RWPE2 (cell line): ENCODE data around the gene TNFSF15.

ENCODE experiments used
- ATAC-seq: fragments of 200-7000 bp; cut with Tn5 transposase; 3 replicates; pipeline ENCODE4 v1.9.1; 2021; ENCODE audit warnings: low read depth
- DNase-seq: peaks from one replicate; pipeline ENCODE4 v3.0.0-alpha.2; 2020; ENCODE audit warnings: low spot score
- H3K27ac ChIP-seq: fragments of 450-650 bp; 2 replicates; pipeline ENCODE4 v1.5.1; 2017; ENCODE audit warnings: mild to moderate bottlenecking; ENCODE audit not compliant: poor library complexity, severe bottlenecking
- H3K27me3 ChIP-seq: fragments of 250-450 bp; sonication (Bioruptor Pico); 2 replicates; pipeline ENCODE4 v1.5.1; 2021; ENCODE audit warnings: mild to moderate bottlenecking, moderate library complexity; ENCODE audit not compliant: insufficient read depth, poor library complexity, severe bottlenecking
- H3K36me3 ChIP-seq: fragments of 250-450 bp; sonication (Bioruptor Pico); 2 replicates; pipeline ENCODE4 v1.5.1; 2020; ENCODE audit warnings: low read depth, mild to moderate bottlenecking, moderate library complexity
- H3K4me1 ChIP-seq: fragments of 250-450 bp; sonication (Bioruptor Pico); 2 replicates; pipeline ENCODE4 v1.5.1; 2021; ENCODE audit warnings: mild to moderate bottlenecking, moderate library complexity; ENCODE audit not compliant: insufficient read depth, poor library complexity, severe bottlenecking
- H3K4me3 ChIP-seq: fragments of 250-450 bp; sonication (Bioruptor Pico); 2 replicates; pipeline ENCODE4 v1.5.1; 2021; ENCODE audit warnings: mild to moderate bottlenecking, moderate library complexity; ENCODE audit not compliant: severe bottlenecking
- H3K9me3 ChIP-seq: fragments of 250-450 bp; sonication (Bioruptor Pico); 2 replicates; pipeline ENCODE4 v1.5.1; 2021; ENCODE audit warnings: mild to moderate bottlenecking, moderate library complexity; ENCODE audit not compliant: severe bottlenecking
- TF ChIP-seq, protein P1 (sequence below): fragments of 450-650 bp; IDR thresholded peaks from one replicate; pipeline ENCODE4 v1.5.1; 2017; ENCODE audit warnings: mild to moderate bottlenecking, moderate library complexity; ENCODE audit not compliant: poor library complexity, severe bottlenecking

TNFSF15 gene

DNA sequence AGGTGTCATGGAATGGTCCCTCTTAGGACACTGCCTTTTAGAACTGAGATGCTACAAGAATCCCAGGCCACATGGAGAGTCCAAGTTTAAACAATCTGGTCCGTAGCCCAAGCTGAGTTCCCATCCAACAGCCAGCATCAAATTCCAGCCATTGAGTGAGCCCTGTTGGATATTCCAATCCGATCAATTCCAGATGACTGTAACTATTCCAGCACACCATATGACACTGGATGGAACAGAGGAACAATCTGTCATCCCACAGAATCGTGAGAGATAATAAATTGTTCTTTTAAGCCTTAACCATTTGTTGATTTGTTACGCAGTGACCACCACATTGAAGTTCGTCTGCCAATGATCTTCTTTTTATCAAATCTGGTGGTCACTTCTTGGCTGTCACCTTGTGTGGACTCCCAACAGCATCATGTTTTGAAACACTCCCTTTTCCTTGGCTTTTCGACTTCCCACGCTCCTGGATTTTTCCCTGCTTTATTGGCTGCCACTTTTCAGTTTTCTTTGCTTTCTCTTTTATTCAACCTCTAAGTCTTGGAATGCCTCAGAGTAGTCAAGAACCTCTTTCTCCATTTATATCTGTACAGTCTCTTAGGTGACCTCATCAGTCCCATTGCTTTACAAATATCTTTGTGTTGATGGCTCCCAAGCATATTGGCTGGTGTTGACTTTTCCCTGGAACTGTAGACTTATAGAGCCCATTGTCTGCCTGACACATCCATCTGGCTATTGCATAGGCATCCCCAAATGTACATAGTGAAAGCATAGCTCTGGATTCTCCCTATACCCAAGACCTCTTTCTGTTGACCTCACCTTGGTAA lies 46.1 kb downstream of the TNFSF15 start:
- TF ChIP-seq, protein P1, sequence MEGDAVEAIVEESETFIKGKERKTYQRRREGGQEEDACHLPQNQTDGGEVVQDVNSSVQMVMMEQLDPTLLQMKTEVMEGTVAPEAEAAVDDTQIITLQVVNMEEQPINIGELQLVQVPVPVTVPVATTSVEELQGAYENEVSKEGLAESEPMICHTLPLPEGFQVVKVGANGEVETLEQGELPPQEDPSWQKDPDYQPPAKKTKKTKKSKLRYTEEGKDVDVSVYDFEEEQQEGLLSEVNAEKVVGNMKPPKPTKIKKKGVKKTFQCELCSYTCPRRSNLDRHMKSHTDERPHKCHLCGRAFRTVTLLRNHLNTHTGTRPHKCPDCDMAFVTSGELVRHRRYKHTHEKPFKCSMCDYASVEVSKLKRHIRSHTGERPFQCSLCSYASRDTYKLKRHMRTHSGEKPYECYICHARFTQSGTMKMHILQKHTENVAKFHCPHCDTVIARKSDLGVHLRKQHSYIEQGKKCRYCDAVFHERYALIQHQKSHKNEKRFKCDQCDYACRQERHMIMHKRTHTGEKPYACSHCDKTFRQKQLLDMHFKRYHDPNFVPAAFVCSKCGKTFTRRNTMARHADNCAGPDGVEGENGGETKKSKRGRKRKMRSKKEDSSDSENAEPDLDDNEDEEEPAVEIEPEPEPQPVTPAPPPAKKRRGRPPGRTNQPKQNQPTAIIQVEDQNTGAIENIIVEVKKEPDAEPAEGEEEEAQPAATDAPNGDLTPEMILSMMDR, result no peak
- DNase-seq, result no peak
- H3K9me3 ChIP-seq, result no peaks in the 10 kb centered on the region
- no peak overlapping the region for H3K4me3 ChIP-seq
- no peaks in the 10 kb centered on the region for H3K4me1 ChIP-seq
- no peaks in the 10 kb centered on the region for H3K27me3 ChIP-seq
- ATAC-seq, result no peak
- H3K36me3 ChIP-seq, result no peaks in the 10 kb centered on the region
- H3K27ac ChIP-seq, result no peak overlapping the region

DNA sequence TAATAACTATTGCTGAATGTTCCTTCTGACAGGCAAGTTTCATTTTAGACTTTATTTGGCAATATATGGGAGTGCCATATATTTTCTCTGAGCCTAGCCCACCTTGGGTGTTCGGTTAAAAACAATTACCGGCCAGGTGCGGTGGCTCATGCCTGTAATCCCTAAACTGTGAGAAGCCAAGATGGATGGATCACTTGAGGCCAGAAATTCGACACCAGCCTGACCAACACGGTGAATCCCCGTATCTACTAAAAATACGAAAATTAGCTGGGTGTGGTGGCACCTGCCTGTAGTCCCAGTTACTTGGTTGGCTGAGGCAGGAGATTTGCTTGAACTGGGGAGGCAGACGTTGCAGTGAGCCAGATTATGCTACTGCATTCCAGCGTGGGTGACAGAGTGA lies 47.9 kb downstream of the TNFSF15 start:
- Histone ChIP-seq H3K36me3 (no peaks in the 10 kb centered on the region), H3K4me1 (no peaks in the 10 kb centered on the region)
- no peak for DNase-seq

DNA sequence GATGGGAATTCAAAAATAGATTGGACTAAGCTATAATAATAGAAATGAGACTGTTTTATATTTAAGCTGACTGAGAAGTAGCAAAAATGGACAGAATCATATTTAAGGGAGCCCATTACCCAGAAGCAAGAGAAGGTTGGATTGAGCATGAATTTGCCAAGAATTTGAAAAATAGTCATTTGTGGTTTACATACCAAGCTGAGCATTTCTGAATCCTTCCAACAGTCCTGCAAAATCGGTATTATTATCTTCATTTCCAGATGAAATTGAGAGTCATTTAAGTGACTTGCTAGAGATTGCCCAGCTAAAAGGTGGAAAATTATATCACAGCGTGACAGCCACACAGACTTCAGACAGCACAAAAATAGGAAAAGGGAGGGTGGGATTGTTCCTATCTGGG lies 48.4 kb downstream of the TNFSF15 start:
- TF ChIP-seq, protein P1, result no peak
- no peaks in the 10 kb centered on the region for H3K4me1 ChIP-seq

More for the DNA sequence above, 47.9 kb downstream of the TNFSF15 start:
- H3K4me3 ChIP-seq, result no peak overlapping the region
- no peak for ATAC-seq
- no peaks in the 10 kb centered on the region for H3K27me3 ChIP-seq
- H3K27ac ChIP-seq, result no peak overlapping the region
- TF ChIP-seq, protein P1, result no peak
- H3K9me3 ChIP-seq, result no peaks in the 10 kb centered on the region

DNA sequence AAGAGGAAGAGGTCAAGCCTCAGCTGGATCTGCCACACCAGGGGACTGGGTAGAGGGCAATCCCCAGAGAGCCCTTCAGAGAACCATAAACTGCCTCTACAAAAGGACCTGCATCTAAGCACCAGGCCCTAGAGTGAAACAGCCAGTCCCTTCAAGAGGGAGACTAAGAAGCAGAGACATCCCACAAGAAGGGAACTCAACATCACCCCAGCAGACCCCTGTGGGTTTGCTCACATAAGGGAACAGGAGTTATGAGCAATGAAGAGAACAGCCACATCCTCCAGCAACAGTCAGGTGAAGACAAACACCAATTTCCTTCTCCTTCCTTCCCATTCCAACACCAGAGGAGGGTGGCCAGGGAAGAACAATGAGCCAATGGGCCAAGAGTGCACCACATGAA lies 48.9 kb downstream of the TNFSF15 start:
- Histone ChIP-seq H3K9me3 (no peaks in the 10 kb centered on the region), H3K4me1 (no peaks in the 10 kb centered on the region), H3K27ac (no peak overlapping the region), H3K36me3 (no peaks in the 10 kb centered on the region), H3K27me3 (no peaks in the 10 kb centered on the region), H3K4me3 (no peak overlapping the region)
- DNase-seq (no peak), ATAC-seq (no peak)
- TF ChIP-seq, protein P1, result no peak

More for the DNA sequence above, 48.4 kb downstream of the TNFSF15 start:
- no peaks in the 10 kb centered on the region for H3K9me3 ChIP-seq
- DNase-seq (no peak), ATAC-seq (no peak)
- no peak overlapping the region for H3K27ac ChIP-seq
- no peak overlapping the region for H3K4me3 ChIP-seq
- H3K27me3 ChIP-seq, result no peaks in the 10 kb centered on the region
- no peaks in the 10 kb centered on the region for H3K36me3 ChIP-seq

DNA sequence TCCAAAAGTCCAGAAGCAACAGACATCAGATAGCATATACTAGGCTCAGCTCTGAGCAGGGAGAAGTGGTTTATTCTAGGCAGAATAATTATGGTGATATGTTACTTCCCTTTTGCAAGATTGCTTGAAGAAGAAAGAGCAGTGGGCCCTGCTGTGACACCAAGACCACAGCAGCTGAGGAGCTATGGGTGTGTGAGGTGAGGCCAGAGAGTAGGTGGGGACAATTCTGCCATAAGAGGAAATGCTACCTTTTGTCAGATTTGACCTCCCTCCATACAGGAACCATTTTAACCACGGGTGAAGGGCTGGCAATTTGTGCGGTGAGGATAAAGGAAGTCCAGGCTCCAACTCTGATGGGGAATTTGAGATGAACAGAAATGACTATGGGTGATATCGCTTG lies 51.3 kb downstream of the TNFSF15 start:
- H3K4me1 ChIP-seq, result no peaks in the 10 kb centered on the region
- H3K4me3 ChIP-seq, result no peak overlapping the region
- no peak overlapping the region for H3K27ac ChIP-seq
- DNase-seq, result no peak
- TF ChIP-seq, protein P1, result no peak
- ATAC-seq, result no peak
- no peaks in the 10 kb centered on the region for H3K36me3 ChIP-seq
- no peaks in the 10 kb centered on the region for H3K9me3 ChIP-seq
- H3K27me3 ChIP-seq, result no peaks in the 10 kb centered on the region
